ENCODE results near the gene MBNL1.

Gene MBNL1

GRCh38 chr3:152298393-152299248 is 29.9 kb downstream of the MBNL1 start (continued):
- peak; percentile 97 for TF ChIP-seq PRDM10 (tag by site-specific recombination; IDR thresholded peaks at IDR 0.05)
- TF ChIP-seq TRIM28 (IDR thresholded peaks at IDR 0.05; ENCODE audit: borderline replicate concordance, low read length): 0 out of 2 replicates have a peak, but pooled peaks have one; percentile 17
- TF ChIP-seq, protein P1, sequence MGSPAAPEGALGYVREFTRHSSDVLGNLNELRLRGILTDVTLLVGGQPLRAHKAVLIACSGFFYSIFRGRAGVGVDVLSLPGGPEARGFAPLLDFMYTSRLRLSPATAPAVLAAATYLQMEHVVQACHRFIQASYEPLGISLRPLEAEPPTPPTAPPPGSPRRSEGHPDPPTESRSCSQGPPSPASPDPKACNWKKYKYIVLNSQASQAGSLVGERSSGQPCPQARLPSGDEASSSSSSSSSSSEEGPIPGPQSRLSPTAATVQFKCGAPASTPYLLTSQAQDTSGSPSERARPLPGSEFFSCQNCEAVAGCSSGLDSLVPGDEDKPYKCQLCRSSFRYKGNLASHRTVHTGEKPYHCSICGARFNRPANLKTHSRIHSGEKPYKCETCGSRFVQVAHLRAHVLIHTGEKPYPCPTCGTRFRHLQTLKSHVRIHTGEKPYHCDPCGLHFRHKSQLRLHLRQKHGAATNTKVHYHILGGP (tag by site-specific recombination; IDR thresholded peaks at IDR 0.05): no peak
- TF ChIP-seq ZNF660 (tag by site-specific recombination; IDR thresholded peaks at IDR 0.05): no peak
- TF ChIP-seq KLF17 (tag by site-specific recombination; IDR thresholded peaks at IDR 0.05): no peak
- peak; percentile 54; the same call in 1 of the 2 replicates for TF ChIP-seq KLF10 (tag by site-specific recombination; IDR thresholded peaks at IDR 0.05)
- TF ChIP-seq ZNF624 (tag by site-specific recombination; IDR thresholded peaks at IDR 0.05): no peak
- no peak for TF ChIP-seq ZNF473 (tag by site-specific recombination; IDR thresholded peaks at IDR 0.05)
- peak; percentile 45 for TF ChIP-seq ZBTB17 (tag by site-specific recombination; IDR thresholded peaks at IDR 0.05)
- peak; percentile 18; the same call in 1 of the 2 replicates for TF ChIP-seq ZFHX2 (tag by site-specific recombination; conservative IDR thresholded peaks at IDR 0.05)
- TF ChIP-seq ZNF354C (tag by site-specific recombination; IDR thresholded peaks at IDR 0.05; ENCODE audit: borderline replicate concordance, low read depth): no peak
- peak; percentile 25; the same call in 1 of the 2 replicates for TF ChIP-seq ZXDB (tag by site-specific recombination; IDR thresholded peaks at IDR 0.05)
- peak; percentile 67 for TF ChIP-seq ZNF341 (tag by site-specific recombination; IDR thresholded peaks at IDR 0.05; ENCODE audit: low read depth)
- TF ChIP-seq ZBTB7A (tag by site-specific recombination; IDR thresholded peaks at IDR 0.05; ENCODE audit: low read depth): no peak
- 0 out of 2 replicates have a peak, but pooled peaks have one; percentile 34 for TF ChIP-seq ZNF664 (tag by site-specific recombination; IDR thresholded peaks at IDR 0.05)
- TF ChIP-seq RBAK (tag by site-specific recombination; IDR thresholded peaks at IDR 0.05): no peak
- peak; percentile 70 for TF ChIP-seq PRDM6 (tag by site-specific recombination; IDR thresholded peaks at IDR 0.05)
- peak; percentile 70; the same call in 1 of the 2 replicates for TF ChIP-seq PRDM1 (tag by site-specific recombination; IDR thresholded peaks at IDR 0.05)
- TF ChIP-seq ZSCAN16 (tag by site-specific recombination; IDR thresholded peaks at IDR 0.05): no peak
- TF ChIP-seq, protein P2, sequence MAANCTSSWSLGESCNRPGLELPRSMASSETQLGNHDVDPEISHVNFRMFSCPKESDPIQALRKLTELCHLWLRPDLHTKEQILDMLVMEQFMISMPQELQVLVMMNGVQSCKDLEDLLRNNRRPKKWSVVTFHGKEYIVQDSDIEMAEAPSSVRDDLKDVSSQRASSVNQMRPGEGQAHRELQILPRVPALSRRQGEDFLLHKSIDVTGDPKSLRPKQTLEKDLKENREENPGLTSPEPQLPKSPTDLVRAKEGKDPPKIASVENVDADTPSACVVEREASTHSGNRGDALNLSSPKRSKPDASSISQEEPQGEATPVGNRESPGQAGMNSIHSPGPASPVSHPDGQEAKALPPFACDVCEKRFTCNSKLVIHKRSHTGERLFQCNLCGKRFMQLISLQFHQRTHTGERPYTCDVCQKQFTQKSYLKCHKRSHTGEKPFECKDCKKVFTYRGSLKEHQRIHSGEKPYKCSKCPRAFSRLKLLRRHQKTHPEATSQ (tag by site-specific recombination; IDR thresholded peaks at IDR 0.05): no peak
- 0 out of 2 replicates have a peak, but pooled peaks have one; percentile 15 for TF ChIP-seq ZNF629 (tag by site-specific recombination; IDR thresholded peaks at IDR 0.05)
- TF ChIP-seq ZNF248 (tag by site-specific recombination; IDR thresholded peaks at IDR 0.05): no peak
- TF ChIP-seq ZSCAN18 (tag by site-specific recombination; IDR thresholded peaks at IDR 0.05): no peak
- no peak for TF ChIP-seq ZNF148 (tag by site-specific recombination; IDR thresholded peaks at IDR 0.05; ENCODE audit: borderline replicate concordance)
- TF ChIP-seq ZBTB8A (tag by site-specific recombination; IDR thresholded peaks at IDR 0.05): peak; percentile 29; the same call in 1 of the 2 replicates
- TF ChIP-seq IKZF3 (tag by site-specific recombination; IDR thresholded peaks at IDR 0.05): 0 out of 2 replicates have a peak, but pooled peaks have one; percentile 59

Data from HEK293 (cell line).